H9 (cell line): ENCODE results near the gene SCG2. TPM values are rescaled to one million over a fixed set of nuclear protein-coding genes. Genes with fewer than 3 reads are reported as not detected.

ENCODE experiments used
- DNase-seq: peaks from one replicate; pipeline ENCODE4 v3.0.0-alpha.2; 2017
- H2AFZ ChIP-seq: one replicate; pipeline ENCODE4 v1.6.1; 2013; ENCODE audit warnings: mild to moderate bottlenecking, low read length, control low read depth, moderate library complexity
- H2AK5ac ChIP-seq: 2 replicates; pipeline ENCODE4 v1.6.1; 2013; ENCODE audit warnings: low read length, control low read depth, mixed read lengths; ENCODE audit not compliant: insufficient read length
- H2BK120ac ChIP-seq: one replicate; pipeline ENCODE4 v1.6.1; 2013; ENCODE audit warnings: low read depth, mild to moderate bottlenecking, low read length, control low read depth, inconsistent platforms; ENCODE audit not compliant: poor library complexity, severe bottlenecking
- H2BK12ac ChIP-seq: 2 replicates; pipeline ENCODE4 v1.6.1; 2013; ENCODE audit warnings: low read length, control low read depth, mixed read lengths, low read depth; ENCODE audit not compliant: insufficient read length
- H2BK15ac ChIP-seq: 2 replicates; pipeline ENCODE4 v1.6.1; 2013; ENCODE audit warnings: low read depth, low read length, control low read depth
- H2BK20ac ChIP-seq: one replicate; pipeline ENCODE4 v1.6.1; 2013; ENCODE audit warnings: low read depth, mild to moderate bottlenecking, low read length, control low read depth, inconsistent platforms; ENCODE audit not compliant: poor library complexity, severe bottlenecking
- H2BK5ac ChIP-seq: 2 replicates; pipeline ENCODE4 v1.6.1; 2013; ENCODE audit warnings: low read length, control low read depth, mixed read lengths; ENCODE audit not compliant: insufficient read length
- H3K14ac ChIP-seq: 2 replicates; pipeline ENCODE4 v1.6.1; 2013; ENCODE audit warnings: low read length, control low read depth; ENCODE audit not compliant: insufficient read depth
- H3K18ac ChIP-seq: 2 replicates; pipeline ENCODE4 v1.6.1; 2013; ENCODE audit warnings: low read depth, mild to moderate bottlenecking, mixed read lengths, low read length, control low read depth; ENCODE audit not compliant: insufficient read length
- H3K23ac ChIP-seq: 2 replicates; pipeline ENCODE4 v1.6.1; 2013; ENCODE audit warnings: low read length, control low read depth, mixed read lengths, low read depth; ENCODE audit not compliant: insufficient read length
- H3K23me2 ChIP-seq: 2 replicates; pipeline ENCODE4 v1.6.1; 2013; ENCODE audit warnings: low read depth, mild to moderate bottlenecking, mixed read lengths, low read length, control low read depth; ENCODE audit not compliant: insufficient read length, poor library complexity, severe bottlenecking
- H3K27ac ChIP-seq: 2 replicates; pipeline ENCODE4 v1.5.1; 2013; ENCODE audit warnings: low read length, control low read depth, mixed read lengths, low read depth; ENCODE audit not compliant: insufficient read length
- H3K27me3 ChIP-seq: 2 replicates; pipeline ENCODE4 v1.6.1; 2013; ENCODE audit warnings: low read length, control low read depth, inconsistent platforms; ENCODE audit not compliant: insufficient read depth
- H3K4ac ChIP-seq: 2 replicates; pipeline ENCODE4 v1.6.1; 2013; ENCODE audit warnings: low read depth, mild to moderate bottlenecking, control low read depth, inconsistent platforms, low read length, moderate library complexity
- H3K4me1 ChIP-seq: 2 replicates; pipeline ENCODE4 v1.6.1; 2013; ENCODE audit warnings: low read length, control low read depth, inconsistent platforms; ENCODE audit not compliant: insufficient read depth
- H3K4me2 ChIP-seq: 2 replicates; pipeline ENCODE4 v1.6.1; 2013; ENCODE audit warnings: low read length, control low read depth, mixed read lengths; ENCODE audit not compliant: insufficient read length, insufficient read depth
- H3K56ac ChIP-seq: 2 replicates; pipeline ENCODE4 v1.6.1; 2013; ENCODE audit warnings: low read depth, mild to moderate bottlenecking, mixed read lengths, low read length, control low read depth; ENCODE audit not compliant: insufficient read length
- H3K79me1 ChIP-seq: 2 replicates; pipeline ENCODE4 v1.6.1; 2013; ENCODE audit warnings: low read depth, mild to moderate bottlenecking, moderate library complexity, low read length, control low read depth, inconsistent platforms; ENCODE audit not compliant: insufficient read depth, poor library complexity, severe bottlenecking
- H3K79me2 ChIP-seq: 2 replicates; pipeline ENCODE4 v1.6.1; 2013; ENCODE audit warnings: low read length, control low read depth, inconsistent platforms; ENCODE audit not compliant: insufficient read depth
- H3K9ac ChIP-seq: 2 replicates; pipeline ENCODE4 v1.6.1; 2013; ENCODE audit warnings: low read length, control low read depth, mixed read lengths; ENCODE audit not compliant: insufficient read length; ENCODE audit errors: extremely low read depth
- H3K9me3 ChIP-seq: one replicate; pipeline ENCODE4 v1.6.1; 2013; ENCODE audit warnings: low read depth, low read length, inconsistent platforms; ENCODE audit not compliant: control insufficient read depth
- H3T11ph ChIP-seq: one replicate; pipeline ENCODE4 v1.6.1; 2013; ENCODE audit warnings: mild to moderate bottlenecking, low read length, control low read depth, inconsistent platforms
- H4K20me1 ChIP-seq: one replicate; pipeline ENCODE4 v1.6.1; 2013; ENCODE audit not compliant: control insufficient read depth, insufficient read length, insufficient read depth
- H4K5ac ChIP-seq: 2 replicates; pipeline ENCODE4 v1.6.1; 2013; ENCODE audit warnings: low read depth, mild to moderate bottlenecking, mixed read lengths, low read length, control low read depth; ENCODE audit not compliant: insufficient read length
- H4K8ac ChIP-seq: replicated peaks from 2 replicates; pipeline ENCODE4 v1.6.1; 2013; ENCODE audit warnings: low read length, control low read depth, mixed read lengths, low read depth; ENCODE audit not compliant: insufficient read length
- H4K91ac ChIP-seq: 2 replicates; pipeline ENCODE4 v1.6.1; 2013; ENCODE audit warnings: low read depth, mild to moderate bottlenecking, moderate library complexity, mixed read lengths, low read length, control low read depth; ENCODE audit not compliant: insufficient read length
- H3K27ac Mint-ChIP-seq, 3 experiments: 2 replicates in 2 of 3; 3 replicates in 1 of 3; pipeline ENCODE4 v1.8.0; 2020 to 2021; ENCODE audit warnings: mixed read lengths in 3 of 3, mild to moderate bottlenecking in 1 of 3, moderate library complexity in 1 of 3
- H3K27me3 Mint-ChIP-seq: 2 replicates; pipeline ENCODE4 v1.8.0; 2021; ENCODE audit warnings: low read depth, mild to moderate bottlenecking, moderate library complexity, mixed read lengths
- H3K36me3 Mint-ChIP-seq, 3 experiments: 2 replicates in 2 of 3; 3 replicates in 1 of 3; pipeline ENCODE4 v1.8.0; 2020 to 2021; ENCODE audit warnings: low read depth in 3 of 3, mixed read lengths in 3 of 3; ENCODE audit not compliant: insufficient read depth in 1 of 3
- H3K4me1 Mint-ChIP-seq, 2 experiments: 2 replicates each; pipeline ENCODE4 v1.8.0; 2020; ENCODE audit warnings: mixed read lengths in 2 of 2
- H3K4me3 Mint-ChIP-seq, 2 experiments: 2 replicates in 1 of 2; 3 replicates in 1 of 2; pipeline ENCODE4 v1.8.0; 2020 to 2021; ENCODE audit warnings: mild to moderate bottlenecking in 2 of 2, mixed read lengths in 2 of 2, moderate library complexity in 1 of 2
- H3K9me3 Mint-ChIP-seq, 2 experiments: 2 replicates in 1 of 2; 3 replicates in 1 of 2; pipeline ENCODE4 v1.8.0; 2020; ENCODE audit warnings: mild to moderate bottlenecking in 2 of 2, mixed read lengths in 2 of 2, moderate library complexity in 1 of 2
- CTCF ChIP-seq: fragments of 200-600 bp; sonication (generic); conservative IDR thresholded peaks from 3 replicates; pipeline ENCODE4 v1.8.0; 2021; ENCODE audit warnings: antibody characterized with exemption, mild to moderate bottlenecking
- WGBS: extraction: QIAGEN DNeasy Blood & Tissue Kit; methylation state at CpG from one replicate; pipeline ENCODE4 v1.1.7; 2013; ENCODE audit warnings: missing lambda C conversion rate, low lambda C conversion rate, mixed read lengths; ENCODE audit not compliant: insufficient read length; ENCODE audit errors: extremely low coverage; 5-methylcytosine and 5-hydroxymethylcytosine counted together
- total RNA-seq: library from RNA; stranded (reverse); gene quantifications from 2 replicates; pipeline ENCODE4 v1.2.1, GENCODE V29; 2021

Gene SCG2
- total RNA-seq, 1 experiment from 2014 or later: 4.4 TPM

GRCh38 chr2:223612501-223612900, 10.3 kb upstream of the SCG2 start:
- Histone ChIP-seq H3K4me1 (no peaks in the 10 kb centered on the region), H2BK20ac (no peak overlapping the region), H3T11ph (no peak overlapping the region), H4K91ac (no peak overlapping the region), H4K8ac (no peak overlapping the region), H2BK120ac (no peak overlapping the region), H3K9ac (no peak overlapping the region), H3K79me1 (no peaks in the 10 kb centered on the region), H3K23ac (no peak overlapping the region), H2AFZ (no peak overlapping the region), H3K27me3 (peaks cover 3% of the 10 kb centered on the region; the same call in 1 of the 2 replicates), H3K23me2 (no peaks in the 10 kb centered on the region), H3K4ac (no peak overlapping the region), H2AK5ac (no peak overlapping the region), H3K56ac (no peak overlapping the region), H3K9me3 (no peaks in the 10 kb centered on the region), H4K20me1 (no peaks in the 10 kb centered on the region), H2BK15ac (no peak overlapping the region), H2BK12ac (no peak overlapping the region), H2BK5ac (no peak overlapping the region), H3K27ac (no peak overlapping the region), H3K14ac (no peak overlapping the region), H3K18ac (no peak overlapping the region), H3K79me2 (no peaks in the 10 kb centered on the region), H3K4me2 (peak overlapping the region; percentile 3), H4K5ac (no peak overlapping the region)
- no CpG with 5 or more reads among the region's 5 CpGs for WGBS
- no peak for TF ChIP-seq CTCF
- DNase-seq: no peak
- Mint-ChIP-seq H3K27me3 (peaks cover 76% of the 10 kb centered on the region), H3K36me3 (peaks cover 0 to 5% (median 0%) of the 10 kb centered on the region in 3 experiments; a peak in 3 of 7 replicates), H3K4me1 (peaks cover 17 to 20% of the 10 kb centered on the region in 2 experiments), H3K9me3 (no peaks in the 10 kb centered on the region; a peak in 1 of 5 replicates), H3K27ac (no peak overlapping the region), H3K4me3 (peak overlapping the region in 1 of 2 experiments; percentile 75; a peak in 3 of 5 replicates)
